ENCODE measurements around the gene SCAP.

Gene SCAP

DNA sequence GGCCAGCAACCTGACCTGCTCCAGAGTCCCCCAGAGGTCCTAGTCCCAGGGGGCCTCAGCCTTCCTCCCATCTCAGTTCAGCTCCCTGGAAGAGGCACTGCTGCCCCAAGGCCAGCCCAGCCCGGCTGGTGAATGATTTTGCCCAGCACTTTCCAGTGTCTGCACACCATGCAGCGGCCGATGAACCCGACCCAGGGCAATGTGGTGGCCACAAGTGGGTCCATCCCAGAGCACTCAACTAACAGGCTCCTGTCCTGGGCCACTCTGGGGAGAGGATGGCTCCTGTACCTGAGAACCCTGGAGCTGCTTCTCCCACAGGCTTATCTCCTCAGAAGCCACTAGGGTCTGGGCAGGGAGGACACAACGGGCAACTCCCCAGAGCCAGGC is 55.7 kb downstream of the SCAP start (continued):
- TF ChIP-seq ZNF394 (tag by site-specific recombination; IDR thresholded peaks at IDR 0.05; ENCODE audit: borderline replicate concordance) = no peak
- no peak for TF ChIP-seq ZFP3 (tag by site-specific recombination; IDR thresholded peaks at IDR 0.05; ENCODE audit: low read depth)
- TF ChIP-seq ZNF335 (tag by site-specific recombination; conservative IDR thresholded peaks at IDR 0.05) = no peak
- no peak for TF ChIP-seq ZNF140 (tag by site-specific recombination; IDR thresholded peaks at IDR 0.05)
- TF ChIP-seq ZXDB (tag by site-specific recombination; IDR thresholded peaks at IDR 0.05) = no peak

DNA sequence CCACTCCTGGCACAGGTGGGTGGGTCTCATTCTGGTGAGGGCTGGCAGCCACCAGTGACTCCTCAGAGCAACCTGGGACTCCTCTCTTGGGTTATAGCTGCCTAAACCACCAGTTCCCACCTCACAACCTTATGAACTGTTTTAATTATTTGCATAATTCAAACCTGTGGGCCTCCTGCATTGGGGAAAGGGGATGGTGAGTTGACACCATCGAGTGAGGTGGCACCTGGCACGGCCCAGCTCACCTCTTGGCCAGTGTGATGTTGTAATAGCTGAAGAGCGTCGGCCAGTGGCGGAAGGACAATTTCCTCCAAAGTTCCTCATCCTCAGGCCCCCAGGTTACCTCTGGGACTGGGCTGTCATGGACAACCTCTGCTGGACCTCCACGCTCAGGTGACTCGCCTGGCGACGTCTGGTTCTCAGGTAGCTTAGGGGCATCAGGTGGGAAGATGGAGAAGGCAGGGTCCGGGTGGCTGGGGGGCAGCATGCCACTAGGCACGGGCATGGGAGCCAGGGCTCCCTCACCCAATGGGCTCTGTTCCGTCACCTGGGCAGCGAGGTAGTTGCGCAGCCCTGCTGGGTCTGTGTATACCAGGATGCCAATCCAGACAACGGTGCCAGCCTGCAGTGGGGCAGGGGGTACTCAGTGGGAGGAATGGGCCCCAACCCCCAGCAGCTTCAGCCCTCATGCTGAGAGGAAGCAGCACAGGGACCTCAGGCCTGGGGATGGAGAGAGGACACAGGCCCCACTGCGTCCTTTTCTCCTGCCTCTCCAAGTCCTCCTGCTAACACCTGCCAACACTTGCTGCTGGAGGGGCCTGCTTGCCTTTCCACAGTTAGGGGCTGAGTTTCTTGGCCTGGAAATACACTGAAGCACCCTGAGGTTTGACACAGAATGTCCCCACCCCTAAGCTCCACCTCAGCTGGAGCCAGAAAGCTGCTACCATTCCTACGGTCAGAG is 56.4 kb downstream of the SCAP start:
- ChIA-PET POLR2A (no interaction called here), CTCF (interaction anchor here (0.5 to 0.8 kb wide), 4 partner anchors 22 to 771 kb away, joined by 3 to 5 read pairs (median 3); no protein-coding TSS in a partner anchor)
- TF ChIP-seq, protein P1, sequence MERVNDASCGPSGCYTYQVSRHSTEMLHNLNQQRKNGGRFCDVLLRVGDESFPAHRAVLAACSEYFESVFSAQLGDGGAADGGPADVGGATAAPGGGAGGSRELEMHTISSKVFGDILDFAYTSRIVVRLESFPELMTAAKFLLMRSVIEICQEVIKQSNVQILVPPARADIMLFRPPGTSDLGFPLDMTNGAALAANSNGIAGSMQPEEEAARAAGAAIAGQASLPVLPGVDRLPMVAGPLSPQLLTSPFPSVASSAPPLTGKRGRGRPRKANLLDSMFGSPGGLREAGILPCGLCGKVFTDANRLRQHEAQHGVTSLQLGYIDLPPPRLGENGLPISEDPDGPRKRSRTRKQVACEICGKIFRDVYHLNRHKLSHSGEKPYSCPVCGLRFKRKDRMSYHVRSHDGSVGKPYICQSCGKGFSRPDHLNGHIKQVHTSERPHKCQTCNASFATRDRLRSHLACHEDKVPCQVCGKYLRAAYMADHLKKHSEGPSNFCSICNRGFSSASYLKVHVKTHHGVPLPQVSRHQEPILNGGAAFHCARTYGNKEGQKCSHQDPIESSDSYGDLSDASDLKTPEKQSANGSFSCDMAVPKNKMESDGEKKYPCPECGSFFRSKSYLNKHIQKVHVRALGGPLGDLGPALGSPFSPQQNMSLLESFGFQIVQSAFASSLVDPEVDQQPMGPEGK (tag by site-specific recombination; IDR thresholded peaks at IDR 0.05) = no peak
- TF ChIP-seq ZNF560 (tag by site-specific recombination; IDR thresholded peaks at IDR 0.05; ENCODE audit: borderline replicate concordance) = no peak
- Histone ChIP-seq H3K4me1 (ENCODE audit: control insufficient read depth, insufficient read depth, low read length) (no peaks in the 10 kb centered on the region), H3K4me3 (ENCODE audit: low read depth, low read length) (no peak overlapping the region), H3K9me3 (ENCODE audit: control insufficient read depth, insufficient read depth, low read depth, low read length) (no peaks in the 10 kb centered on the region), H3K27ac (ENCODE audit: extremely low read depth, low read depth, low read length) (no peak overlapping the region), H3K36me3 (ENCODE audit: control insufficient read depth in 2 of 2, insufficient read depth in 1 of 2, low read length in 2 of 2) (peaks cover 0 to 77% of the 10 kb centered on the region in 2 experiments; a peak in 1 of 3 replicates)

DNA sequence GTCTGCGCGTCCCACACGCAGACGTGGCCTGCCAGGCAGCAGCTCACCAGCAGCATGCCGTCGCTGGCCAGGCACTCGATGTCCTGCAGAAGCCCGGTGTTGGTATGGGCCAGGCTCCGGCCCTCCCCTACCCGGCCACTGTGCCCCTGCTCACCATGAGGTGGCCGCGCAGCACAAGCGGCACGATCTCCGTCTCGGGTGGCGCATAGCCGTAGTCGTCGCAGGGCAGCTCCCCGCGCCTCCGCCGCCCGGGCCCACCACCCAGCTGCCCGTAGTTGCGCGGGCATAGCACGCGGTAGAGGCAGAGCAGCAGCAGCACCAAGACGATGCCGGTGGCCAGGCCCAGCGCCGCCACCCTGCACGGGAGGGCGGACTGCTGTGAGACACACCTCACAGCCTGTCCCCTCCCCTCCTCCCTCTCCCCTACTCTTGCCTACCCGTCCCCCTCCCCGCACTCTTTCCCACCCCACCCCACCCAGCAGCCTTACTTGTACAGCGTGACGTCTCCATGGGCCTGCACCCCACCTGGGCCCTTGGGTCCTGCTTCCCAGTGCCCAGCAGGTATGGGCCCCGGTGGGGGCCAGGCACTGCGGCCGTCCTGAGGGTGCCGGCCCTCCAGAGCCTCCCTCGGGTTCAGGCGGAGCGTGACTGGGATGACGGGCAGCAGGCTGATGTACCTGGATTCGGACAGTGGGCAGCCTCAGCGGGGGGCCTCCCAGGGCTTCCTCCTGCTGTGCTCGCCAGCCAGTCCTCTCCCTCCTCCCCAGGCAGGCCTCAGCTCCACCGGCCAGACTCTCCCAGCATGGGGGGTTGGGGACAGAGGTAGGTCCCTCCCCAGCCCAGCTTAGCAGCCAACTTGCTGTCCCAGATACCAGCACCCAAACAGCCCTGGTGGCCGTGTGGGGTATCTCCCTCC is 57.3 kb downstream of the SCAP start:
- CTCF ChIA-PET = interaction anchor here (0.5 kb wide), 1 partner anchor 23 kb away, joined by 5 read pairs; no protein-coding TSS in a partner anchor
- POLR2A ChIA-PET = no interaction called here
- H3K36me3 ChIP-seq (ENCODE audit: control insufficient read depth in 2 of 2, insufficient read depth in 1 of 2, low read length in 2 of 2) = peaks cover 0 to 79% of the 10 kb centered on the region in 2 experiments; a peak in 1 of 3 replicates

More for the DNA sequence above, 57.3 kb downstream of the SCAP start:
- no peak for TF ChIP-seq ZNF623 (tag by site-specific recombination; IDR thresholded peaks at IDR 0.05)
- TF ChIP-seq ZNF10 (tag by site-specific recombination; IDR thresholded peaks at IDR 0.05) = no peak
- TF ChIP-seq ZFHX2 (tag by site-specific recombination; conservative IDR thresholded peaks at IDR 0.05) = no peak
- TF ChIP-seq ZNF37A (tag by site-specific recombination; IDR thresholded peaks at IDR 0.05) = no peak
- no peak for TF ChIP-seq ZNF391 (tag by site-specific recombination; IDR thresholded peaks at IDR 0.05; ENCODE audit: borderline replicate concordance, low read depth)
- TF ChIP-seq GFI1B (tag by site-specific recombination; IDR thresholded peaks at IDR 0.05) = no peak
- no peak for TF ChIP-seq ZNF747 (tag by site-specific recombination; IDR thresholded peaks at IDR 0.05)
- TF ChIP-seq, protein P2, sequence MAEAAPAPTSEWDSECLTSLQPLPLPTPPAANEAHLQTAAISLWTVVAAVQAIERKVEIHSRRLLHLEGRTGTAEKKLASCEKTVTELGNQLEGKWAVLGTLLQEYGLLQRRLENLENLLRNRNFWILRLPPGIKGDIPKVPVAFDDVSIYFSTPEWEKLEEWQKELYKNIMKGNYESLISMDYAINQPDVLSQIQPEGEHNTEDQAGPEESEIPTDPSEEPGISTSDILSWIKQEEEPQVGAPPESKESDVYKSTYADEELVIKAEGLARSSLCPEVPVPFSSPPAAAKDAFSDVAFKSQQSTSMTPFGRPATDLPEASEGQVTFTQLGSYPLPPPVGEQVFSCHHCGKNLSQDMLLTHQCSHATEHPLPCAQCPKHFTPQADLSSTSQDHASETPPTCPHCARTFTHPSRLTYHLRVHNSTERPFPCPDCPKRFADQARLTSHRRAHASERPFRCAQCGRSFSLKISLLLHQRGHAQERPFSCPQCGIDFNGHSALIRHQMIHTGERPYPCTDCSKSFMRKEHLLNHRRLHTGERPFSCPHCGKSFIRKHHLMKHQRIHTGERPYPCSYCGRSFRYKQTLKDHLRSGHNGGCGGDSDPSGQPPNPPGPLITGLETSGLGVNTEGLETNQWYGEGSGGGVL (tag by site-specific recombination; IDR thresholded peaks at IDR 0.05) = no peak
- TF ChIP-seq, protein P3, sequence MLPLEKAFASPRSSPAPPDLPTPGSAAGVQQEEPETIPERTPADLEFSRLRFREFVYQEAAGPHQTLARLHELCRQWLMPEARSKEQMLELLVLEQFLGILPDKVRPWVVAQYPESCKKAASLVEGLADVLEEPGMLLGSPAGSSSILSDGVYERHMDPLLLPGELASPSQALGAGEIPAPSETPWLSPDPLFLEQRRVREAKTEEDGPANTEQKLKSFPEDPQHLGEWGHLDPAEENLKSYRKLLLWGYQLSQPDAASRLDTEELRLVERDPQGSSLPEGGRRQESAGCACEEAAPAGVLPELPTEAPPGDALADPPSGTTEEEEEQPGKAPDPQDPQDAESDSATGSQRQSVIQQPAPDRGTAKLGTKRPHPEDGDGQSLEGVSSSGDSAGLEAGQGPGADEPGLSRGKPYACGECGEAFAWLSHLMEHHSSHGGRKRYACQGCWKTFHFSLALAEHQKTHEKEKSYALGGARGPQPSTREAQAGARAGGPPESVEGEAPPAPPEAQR (tag by site-specific recombination; IDR thresholded peaks at IDR 0.05) = no peak
- TF ChIP-seq ZNF175 (tag by site-specific recombination; IDR thresholded peaks at IDR 0.05) = no peak
- TF ChIP-seq GLIS1 (tag by site-specific recombination; IDR thresholded peaks at IDR 0.05) = peak; percentile 39
- no peak for TF ChIP-seq KLF8 (tag by site-specific recombination; IDR thresholded peaks at IDR 0.05)
- TF ChIP-seq GLIS2 (tag by site-specific recombination; IDR thresholded peaks at IDR 0.05) = peak; percentile 47; the same call in 1 of the 2 replicates
- H3K4me1 ChIP-seq (ENCODE audit: control insufficient read depth, insufficient read depth, low read length) = no peaks in the 10 kb centered on the region
- no peaks in the 10 kb centered on the region for H3K9me3 ChIP-seq (ENCODE audit: control insufficient read depth, insufficient read depth, low read depth, low read length)
- no peak overlapping the region for H3K27ac ChIP-seq (ENCODE audit: extremely low read depth, low read depth, low read length)
- H3K4me3 ChIP-seq (ENCODE audit: low read depth, low read length) = no peak overlapping the region

Data from HEK293 (cell line).